HG03095 (cell line): ENCODE results near the gene ZNF10.

ENCODE experiments used
- ATAC-seq: cut with Tn5 transposase; IDR thresholded peaks from one replicate; pipeline ENCODE4 v1.9.1; 2021; ENCODE audit warnings: moderate library complexity; ENCODE audit not compliant: unreplicated experiment

ZNF10 gene

GRCh38 chr12:133130038-133130807 lies at the start of gene ZNF10, which contains the start of gene ZNF891:
TSS of gene ZNF10 (plus strand) at chr12:133130627. CDS start at chr12:133144493, 13,866 bp downstream.
TSS of gene ZNF891 (minus strand) at chr12:133130274. CDS start at chr12:133121918, 8,356 bp downstream.
- peak; percentile 91 for ATAC-seq

DNA sequence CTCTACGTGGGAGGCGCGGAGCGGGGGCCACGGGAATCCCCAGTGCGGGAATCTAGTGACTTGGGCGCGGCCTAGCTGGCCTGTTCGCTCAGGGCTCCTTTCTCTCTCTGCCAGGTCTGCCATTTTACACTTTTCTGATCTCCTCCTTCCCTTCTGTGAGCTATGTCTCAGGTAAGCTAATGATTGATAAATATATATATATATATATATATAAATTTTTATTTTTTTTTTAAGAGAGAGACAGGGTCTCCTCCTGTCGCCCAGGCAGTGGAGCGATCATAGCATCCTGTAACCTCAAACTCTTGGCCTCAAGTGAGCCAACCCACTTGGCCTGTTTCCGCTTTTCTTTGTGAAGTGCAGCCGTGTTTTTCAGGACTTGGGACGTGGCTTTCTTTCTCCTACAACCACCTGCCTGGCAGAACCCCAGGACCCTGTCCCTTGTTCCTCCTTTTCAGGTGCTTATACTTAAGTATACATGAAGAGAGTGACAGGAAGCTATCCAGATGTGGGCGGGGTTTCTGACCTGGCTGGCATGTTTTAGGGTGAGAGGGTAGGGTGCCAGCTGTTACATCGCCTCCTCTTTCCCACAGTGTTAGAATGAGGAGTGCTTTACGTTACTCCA lies 49.2 kb upstream of the ZNF10 start:
- no peak for ATAC-seq

DNA sequence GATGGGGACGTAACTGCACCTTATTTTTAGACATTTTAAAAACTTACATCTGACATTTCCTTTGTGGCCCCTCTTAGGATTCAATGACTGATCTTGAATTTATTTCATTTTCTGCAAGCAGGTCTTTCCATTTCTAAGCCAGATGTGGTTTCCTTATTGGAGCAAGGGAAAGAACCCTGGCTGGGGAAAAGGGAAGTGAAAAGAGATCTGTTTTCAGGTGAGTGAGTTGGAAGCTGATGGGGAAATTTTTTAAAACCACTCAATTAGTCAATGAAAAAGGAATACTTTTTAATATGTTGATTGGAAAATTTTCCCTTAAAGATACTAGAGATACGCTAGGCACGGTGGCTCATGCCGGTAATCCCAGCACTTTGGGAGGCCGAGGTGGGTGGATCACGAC lies 47.1 kb upstream of the ZNF10 start:
- ATAC-seq = no peak

- ATAC-seq = no peak
These were observed 24.8 kb upstream of the ZNF10 start for GRCh38 chr12:133105620-133106019.

DNA sequence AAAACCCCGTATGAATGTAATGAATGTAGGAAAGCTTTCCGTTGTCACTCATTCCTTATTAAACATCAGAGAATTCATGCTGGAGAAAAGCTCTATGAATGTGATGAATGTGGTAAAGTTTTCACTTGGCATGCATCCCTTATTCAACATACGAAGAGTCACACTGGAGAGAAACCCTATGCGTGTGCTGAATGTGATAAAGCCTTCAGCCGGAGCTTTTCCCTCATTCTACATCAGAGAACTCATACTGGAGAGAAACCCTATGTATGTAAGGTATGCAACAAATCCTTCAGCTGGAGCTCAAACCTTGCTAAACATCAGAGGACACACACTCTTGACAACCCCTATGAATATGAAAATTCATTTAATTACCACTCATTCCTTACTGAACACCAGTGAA lies 24.2 kb upstream of the ZNF10 start:
- no peak for ATAC-seq

- no peak for ATAC-seq
These were observed 23.3 kb upstream of the ZNF10 start for GRCh38 chr12:133107121-133107520.

DNA sequence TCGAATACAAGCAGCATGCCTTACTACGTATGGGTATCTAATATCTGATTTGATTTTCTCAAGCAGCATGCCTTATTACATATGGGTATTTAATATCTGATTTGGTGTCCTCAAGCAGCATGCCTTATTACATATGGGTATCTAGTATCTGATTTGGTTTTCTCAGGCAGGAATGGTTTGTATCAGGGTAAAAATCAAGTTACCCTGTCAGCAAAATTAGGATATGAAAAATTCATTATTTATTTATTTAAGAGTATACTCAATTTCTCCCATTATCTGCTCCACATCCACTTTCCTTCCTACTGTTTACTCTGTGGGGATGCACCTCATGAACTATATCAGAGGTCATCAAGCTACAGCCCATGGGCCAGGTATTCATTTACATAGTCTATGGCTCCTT lies 22.3 kb upstream of the ZNF10 start:
- no peak for ATAC-seq

GRCh38 chr12:133120385-133121191 lies 9.8 kb upstream of the ZNF10 start:
- ATAC-seq = no peak

- ATAC-seq = no peak
These were observed 5.8 kb upstream of the ZNF10 start for GRCh38 chr12:133124674-133125073.

DNA sequence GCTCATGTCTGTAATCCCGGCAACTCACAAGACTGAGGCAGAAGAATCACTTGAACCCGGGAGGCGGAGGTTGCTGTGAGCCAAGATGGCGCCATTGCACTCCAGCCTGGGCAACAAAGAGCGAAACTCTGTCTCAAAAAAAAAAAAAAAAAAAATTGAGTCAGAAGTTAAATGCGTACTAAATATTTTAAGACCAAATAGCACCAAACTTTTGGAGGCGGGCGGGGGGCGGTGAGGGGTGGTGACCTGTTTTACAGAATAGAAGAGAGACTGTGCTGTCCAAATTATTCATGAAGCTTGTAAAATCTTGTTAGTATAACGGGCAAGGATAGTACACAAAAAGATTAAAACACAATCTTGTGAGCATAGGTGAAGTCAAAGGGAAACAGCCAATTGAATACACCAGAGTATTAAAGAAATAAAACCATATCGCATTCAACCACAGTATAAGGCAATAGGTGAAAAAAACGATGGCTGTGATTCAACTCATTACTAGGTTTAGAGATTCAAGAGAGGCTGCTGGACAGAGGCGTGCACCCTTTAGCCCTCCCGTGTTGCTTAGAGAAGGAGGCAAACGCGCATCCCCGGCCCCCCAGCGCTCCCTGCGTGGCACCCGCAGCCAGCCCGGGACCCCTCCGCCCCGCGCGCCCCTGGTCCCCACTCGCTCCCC lies 924 bp upstream of the ZNF10 start:
- no peak for ATAC-seq

GRCh38 chr12:133130808-133131128 lies 341 bp downstream of the ZNF10 start:
- ATAC-seq = no peak

DNA sequence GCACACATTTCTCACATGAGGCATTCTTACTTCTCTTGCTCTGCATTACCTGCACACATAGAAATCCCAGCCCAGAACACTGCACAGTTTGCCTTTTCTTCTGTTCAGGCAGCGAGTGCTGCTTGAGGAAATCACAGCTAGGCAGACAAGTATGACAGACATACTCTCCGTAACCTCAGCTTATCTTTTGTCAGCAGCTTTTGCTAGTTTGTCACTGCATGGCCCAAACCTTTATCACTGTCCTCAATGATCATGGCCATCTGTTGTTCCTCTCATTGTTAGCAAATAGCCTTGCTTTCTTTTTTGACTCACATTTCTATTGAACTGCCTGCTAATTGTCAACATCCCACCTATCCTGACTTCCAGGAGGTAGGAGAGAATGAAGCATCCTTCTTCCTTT lies 5.3 kb downstream of the ZNF10 start:
- ATAC-seq = no peak

DNA sequence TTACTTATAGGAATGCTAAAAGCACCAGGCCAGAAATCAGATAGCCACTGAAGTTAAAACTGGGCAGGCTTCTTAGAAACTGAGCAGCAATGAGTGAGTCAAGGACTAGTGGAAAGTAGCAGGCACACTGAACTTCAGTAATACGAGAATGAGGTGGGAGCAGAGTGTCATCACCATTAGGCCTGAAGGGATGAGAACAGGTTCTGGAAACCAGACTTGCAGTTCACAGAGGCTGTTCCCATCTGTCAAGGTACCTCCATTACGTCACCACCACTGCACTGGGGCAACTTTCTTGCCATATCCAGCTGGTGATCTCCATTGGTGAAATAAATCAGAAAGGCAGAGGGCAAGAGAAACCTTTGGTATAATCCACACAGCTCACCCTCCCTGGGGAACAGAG lies 15.6 kb downstream of the ZNF10 start:
- no peak for ATAC-seq

GRCh38 chr12:133156125-133156690 lies 25.8 kb downstream of the ZNF10 start:
- ATAC-seq = no peak

DNA sequence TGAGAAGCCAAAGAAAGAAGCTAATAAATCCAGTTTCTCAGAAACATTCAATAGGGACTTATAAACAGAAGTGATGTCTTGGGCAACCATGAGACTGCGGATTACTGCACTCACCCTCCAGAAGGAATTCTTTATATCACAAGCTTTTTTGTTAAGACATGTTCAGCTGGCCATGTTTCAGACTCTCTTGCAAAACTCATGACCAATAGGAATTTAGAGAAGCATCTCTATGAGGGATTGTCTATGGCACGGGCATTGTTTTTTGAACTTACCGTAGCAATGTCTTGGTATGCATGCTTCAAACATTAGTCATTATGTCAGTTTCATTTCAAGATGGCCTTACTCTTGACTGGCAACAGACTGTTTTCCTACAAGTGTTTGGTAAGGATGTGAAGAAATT lies 35.3 kb downstream of the ZNF10 start:
- no peak for ATAC-seq

- ATAC-seq = no peak
These were observed 42.1 kb downstream of the ZNF10 start for GRCh38 chr12:133172491-133172890.

DNA sequence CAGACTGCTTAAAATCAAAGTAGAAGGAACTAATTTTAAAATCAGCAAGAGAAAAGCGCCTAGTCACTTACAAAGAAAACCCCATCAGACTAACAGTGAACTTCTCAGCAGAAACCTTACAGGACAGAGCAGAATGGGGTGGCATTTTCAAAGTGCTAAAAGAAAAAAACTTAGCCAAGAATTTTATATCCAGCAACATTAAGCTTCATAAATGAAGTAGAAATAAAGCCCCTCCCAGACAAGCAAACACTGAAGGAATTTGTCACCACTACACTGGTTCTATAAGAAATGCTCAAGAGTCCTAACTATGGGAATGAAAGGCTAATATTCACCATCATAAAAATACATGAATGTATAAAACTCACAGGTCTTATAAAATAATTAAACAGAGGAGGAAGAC lies 44.5 kb downstream of the ZNF10 start:
- ATAC-seq = no peak

DNA sequence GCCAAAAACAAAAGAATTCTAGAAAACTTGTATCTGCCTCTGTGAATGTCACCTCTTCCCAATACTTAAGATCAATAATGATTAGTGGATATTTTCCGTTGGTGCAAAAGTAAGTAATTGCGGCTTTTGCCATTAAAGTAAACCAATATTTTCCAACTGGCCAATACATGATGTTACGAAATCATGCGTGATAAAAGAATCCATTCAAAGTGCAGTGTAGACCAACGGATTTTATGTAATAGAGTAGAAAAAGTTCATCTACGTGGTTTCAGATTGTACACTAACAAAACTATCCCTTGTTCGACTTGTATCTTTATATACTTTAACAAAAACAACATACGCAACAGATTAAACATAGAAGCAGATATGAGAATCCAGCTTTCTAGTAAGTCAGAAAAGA lies 50.2 kb downstream of the ZNF10 start:
- ATAC-seq = no peak

DNA sequence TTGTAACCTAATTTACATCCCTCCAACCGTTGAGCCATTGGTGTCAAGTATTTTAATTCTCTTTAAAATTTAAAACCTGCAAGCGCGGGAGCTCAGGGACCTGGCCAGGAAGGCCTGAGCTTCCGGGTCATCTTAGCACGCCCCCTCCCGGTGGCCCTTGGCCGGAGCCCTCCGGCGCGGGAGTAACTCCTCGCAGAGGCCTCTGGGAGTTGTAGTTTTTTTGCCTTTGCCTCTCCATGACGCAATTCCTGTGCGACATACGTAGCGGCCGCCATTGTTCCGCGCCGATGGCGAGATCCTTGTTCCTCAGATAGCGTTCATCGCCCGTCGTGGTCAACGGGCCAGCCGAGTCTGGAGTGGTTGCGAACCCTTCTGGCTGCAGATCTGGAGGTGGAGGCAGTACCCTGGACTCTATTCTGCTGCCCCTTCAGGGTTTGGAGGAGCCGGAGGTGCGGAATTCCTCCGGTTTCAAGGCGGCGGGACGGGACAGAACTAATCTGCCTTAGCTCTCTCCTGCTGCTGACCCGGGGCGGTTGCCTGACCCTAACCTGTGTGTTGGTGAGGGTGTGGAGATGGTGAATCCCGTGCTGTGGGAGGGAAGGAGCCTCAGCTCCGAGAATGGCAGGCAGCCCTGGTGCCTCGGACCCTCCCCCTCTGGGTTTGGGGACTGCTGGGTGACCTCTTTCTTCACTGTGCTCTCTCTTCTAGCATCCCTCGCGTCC lies 51.0 kb downstream of the ZNF10 start, which contains the start of gene ZNF268:
ZNF268 (plus strand) TSS at position 258 of the 722 bp plus-strand sequence. CDS start 503 bp downstream, outside the sequence.
- peak; percentile 86 for ATAC-seq

DNA sequence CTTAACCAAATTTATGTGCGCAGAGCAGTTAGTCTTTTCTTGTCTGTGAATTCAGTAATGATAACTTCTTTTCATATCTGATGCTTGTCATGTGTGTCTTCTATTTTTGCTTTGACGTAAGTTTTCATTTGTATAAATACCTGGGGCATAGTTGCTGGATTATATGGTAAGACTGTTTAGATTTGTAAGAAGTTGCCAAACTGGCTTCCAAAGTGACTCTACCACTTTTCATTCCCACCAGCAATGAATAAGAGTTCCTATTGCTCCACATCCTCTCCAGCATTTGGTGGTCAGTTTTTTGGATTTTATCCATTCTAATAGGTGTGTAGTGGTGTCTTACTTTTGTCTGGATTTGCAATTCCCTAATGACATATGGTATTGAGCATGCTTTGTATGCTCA lies 59.7 kb downstream of the ZNF10 start:
- ATAC-seq = no peak
